ENCODE results near the gene ACAN.

DNA sequence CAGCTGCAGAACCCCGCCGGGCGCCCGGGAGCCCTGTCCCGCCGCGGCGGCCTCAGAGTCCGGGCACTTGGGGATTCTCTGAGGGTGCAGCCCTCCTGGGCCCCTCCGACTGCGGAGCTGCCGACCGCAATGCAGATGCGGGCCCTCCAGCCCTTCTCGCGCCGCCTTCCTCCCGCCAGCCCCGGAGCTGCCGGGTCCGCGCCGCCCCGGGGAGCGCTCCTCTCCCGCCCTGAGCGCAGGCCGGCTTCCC is 320 bp upstream of the ACAN start:
- TF ChIP-seq TAF1 (IDR thresholded peaks at IDR 0.05; ENCODE audit: borderline replicate concordance, insufficient read depth, low read length) (no peak), POLR2AphosphoS5 (IDR thresholded peaks at IDR 0.05; ENCODE audit: low read depth, low read length) (no peak)

Measured in PFSK-1 (cell line).